ENCODE data around the gene MICOS13.
A peak's percentile ranks its signal among the peaks of the same experiment; 100 is the strongest.

The MICOS13 gene

GRCh38 chr19:5645409-5645808, 34.9 kb downstream of the MICOS13 start:
- Mint-ChIP-seq H3K27ac (peak overlapping the region; percentile 5), H3K36me3 (ENCODE audit: low read depth) (peaks cover 83% of the 10 kb centered on the region)

GRCh38 chr19:5644037-5644436, 36.3 kb downstream of the MICOS13 start:
- Mint-ChIP-seq H3K4me3 (no peak overlapping the region), H3K9me3 (no peaks in the 10 kb centered on the region), H3K27ac (no peak overlapping the region), H3K27me3 (no peaks in the 10 kb centered on the region), H3K36me3 (ENCODE audit: low read depth) (peaks cover 77% of the 10 kb centered on the region), H3K4me1 (ENCODE audit: low read depth) (peaks cover 5% of the 10 kb centered on the region)

More at GRCh38 chr19:5645409-5645808, 34.9 kb downstream of the MICOS13 start:
- H3K27me3 Mint-ChIP-seq: no peaks in the 10 kb centered on the region
- no peak overlapping the region for H3K4me3 Mint-ChIP-seq
- H3K4me1 Mint-ChIP-seq (ENCODE audit: low read depth): peaks cover 5% of the 10 kb centered on the region
- H3K9me3 Mint-ChIP-seq: no peaks in the 10 kb centered on the region

DNA sequence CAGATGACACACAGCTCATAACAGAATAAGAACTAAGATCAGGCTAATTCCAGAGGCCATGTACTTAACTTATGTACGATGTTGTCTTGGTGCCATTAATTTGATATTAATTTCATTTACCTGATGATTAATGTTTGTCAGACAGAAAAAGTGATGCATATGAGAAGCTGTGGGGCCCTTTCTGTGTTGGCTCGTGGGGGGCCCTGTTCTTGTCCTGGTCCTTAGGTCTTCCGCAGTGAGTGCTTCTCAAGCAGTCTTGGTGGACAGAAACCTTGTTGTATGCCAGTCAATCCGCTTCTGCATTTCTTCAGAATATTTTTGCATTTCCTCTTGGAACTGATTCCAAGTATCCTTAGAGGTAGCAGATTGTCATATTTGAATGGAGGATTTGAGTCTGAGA, 37.3 kb downstream of the MICOS13 start:
- Mint-ChIP-seq H3K27ac (no peak overlapping the region), H3K4me1 (ENCODE audit: low read depth) (peaks cover 5% of the 10 kb centered on the region), H3K36me3 (ENCODE audit: low read depth) (peaks cover 71% of the 10 kb centered on the region), H3K9me3 (no peaks in the 10 kb centered on the region), H3K4me3 (no peak overlapping the region), H3K27me3 (no peaks in the 10 kb centered on the region)

- Mint-ChIP-seq H3K4me1 (ENCODE audit: low read depth) (peaks cover 5% of the 10 kb centered on the region), H3K27me3 (no peaks in the 10 kb centered on the region), H3K27ac (peak overlapping the region; percentile 0), H3K36me3 (ENCODE audit: low read depth) (peaks cover 62% of the 10 kb centered on the region), H3K9me3 (no peaks in the 10 kb centered on the region), H3K4me3 (no peak overlapping the region)
Observed at GRCh38 chr19:5642204-5642603, 38.1 kb downstream of the MICOS13 start.

DNA sequence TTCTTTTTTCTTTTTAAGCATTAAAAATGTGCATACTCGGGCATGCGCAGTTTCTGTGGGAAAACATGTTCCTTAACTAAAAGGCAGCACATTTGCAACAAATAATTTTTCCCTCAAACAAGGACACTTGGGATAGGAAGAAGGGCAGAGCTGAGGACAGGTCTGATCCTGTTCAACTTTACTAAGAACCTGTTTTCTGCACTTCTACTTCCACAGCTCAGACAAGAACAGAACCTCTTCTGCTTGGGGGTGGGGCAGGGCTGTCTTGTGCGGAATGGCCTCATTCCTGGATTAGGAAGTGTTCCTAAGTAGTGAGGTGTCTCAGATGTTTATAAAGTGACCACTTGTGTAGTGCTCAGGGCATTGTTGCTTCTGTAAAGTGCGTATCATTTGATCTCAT, 39.1 kb downstream of the MICOS13 start:
- peaks cover 5% of the 10 kb centered on the region for H3K4me1 Mint-ChIP-seq (ENCODE audit: low read depth)
- no peaks in the 10 kb centered on the region for H3K9me3 Mint-ChIP-seq
- no peaks in the 10 kb centered on the region for H3K27me3 Mint-ChIP-seq
- H3K36me3 Mint-ChIP-seq (ENCODE audit: low read depth): peaks cover 52% of the 10 kb centered on the region
- peak overlapping the region; percentile 37 for H3K27ac Mint-ChIP-seq
- no peak overlapping the region for H3K4me3 Mint-ChIP-seq

- Mint-ChIP-seq H3K36me3 (ENCODE audit: low read depth) (peaks cover 34% of the 10 kb centered on the region), H3K27me3 (no peaks in the 10 kb centered on the region), H3K4me1 (ENCODE audit: low read depth) (peaks cover 29% of the 10 kb centered on the region), H3K9me3 (no peaks in the 10 kb centered on the region), H3K4me3 (no peak overlapping the region), H3K27ac (no peak overlapping the region)
Observed at GRCh38 chr19:5637971-5638370, 42.3 kb downstream of the MICOS13 start.

DNA sequence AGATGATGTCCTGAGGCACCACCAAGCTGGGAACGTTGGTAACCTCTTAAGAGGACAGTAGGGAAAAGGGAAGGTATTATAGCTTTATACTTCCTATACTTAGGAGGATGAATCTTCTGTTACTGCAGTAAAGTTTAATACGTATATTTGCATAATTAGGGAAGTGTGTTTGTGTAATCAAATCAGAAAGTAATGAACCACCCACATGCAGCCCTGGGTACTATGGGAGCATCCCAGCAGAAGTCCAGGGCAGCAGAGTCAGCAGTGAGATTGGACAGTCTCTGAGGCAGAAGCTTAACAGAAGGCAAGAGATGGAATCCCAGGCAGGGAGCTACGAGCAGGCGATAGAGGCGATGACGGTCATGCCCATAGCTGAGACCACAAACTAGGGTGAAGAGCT, 44.9 kb downstream of the MICOS13 start:
- H3K9me3 Mint-ChIP-seq: no peaks in the 10 kb centered on the region
- peaks cover 35% of the 10 kb centered on the region for H3K36me3 Mint-ChIP-seq (ENCODE audit: low read depth)
- H3K27me3 Mint-ChIP-seq: no peaks in the 10 kb centered on the region
- peak overlapping the region; percentile 59 for H3K27ac Mint-ChIP-seq
- no peak overlapping the region for H3K4me3 Mint-ChIP-seq
- H3K4me1 Mint-ChIP-seq (ENCODE audit: low read depth): peaks cover 43% of the 10 kb centered on the region

DNA sequence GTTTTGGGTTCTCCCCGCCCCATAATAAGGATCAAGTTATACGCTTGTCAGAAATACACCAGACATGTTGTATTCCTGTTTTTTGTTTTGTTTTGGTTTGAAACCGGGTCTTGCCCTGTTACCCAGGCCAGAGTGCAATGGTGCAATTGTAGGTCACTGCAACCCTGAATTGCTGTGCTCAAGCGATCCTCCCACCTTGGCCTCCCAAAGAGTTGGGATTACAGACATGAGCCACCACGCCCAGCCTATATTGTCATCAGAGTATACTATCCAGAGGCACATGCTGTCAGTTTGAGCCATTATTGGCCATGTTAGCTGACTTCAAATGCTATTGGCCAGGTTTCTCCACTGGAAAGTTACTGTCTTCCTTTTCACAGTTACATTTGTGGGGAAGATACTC, 47.7 kb downstream of the MICOS13 start:
- Mint-ChIP-seq H3K27ac (no peak overlapping the region), H3K4me1 (ENCODE audit: low read depth) (peaks cover 71% of the 10 kb centered on the region), H3K9me3 (no peaks in the 10 kb centered on the region), H3K4me3 (no peak overlapping the region), H3K27me3 (no peaks in the 10 kb centered on the region), H3K36me3 (ENCODE audit: low read depth) (peaks cover 56% of the 10 kb centered on the region)

DNA sequence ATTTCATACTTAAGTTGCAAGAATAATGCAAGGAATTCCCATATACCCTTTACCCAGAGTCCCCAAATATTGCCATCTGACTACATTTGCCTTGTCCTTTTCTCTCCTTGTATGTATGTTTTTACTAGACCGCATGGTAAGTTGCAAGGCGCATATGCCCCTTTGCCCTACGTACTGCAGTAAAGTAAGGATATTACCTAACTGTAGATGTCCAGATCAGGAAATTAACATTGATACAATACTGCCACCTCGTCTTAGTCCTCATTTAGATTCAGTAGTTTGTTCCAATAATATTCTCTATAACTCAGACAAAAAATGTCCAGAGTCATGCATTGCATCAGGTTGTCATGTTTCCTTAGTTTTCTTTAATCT, 48.1 kb downstream of the MICOS13 start:
- Mint-ChIP-seq H3K36me3 (ENCODE audit: low read depth) (peaks cover 60% of the 10 kb centered on the region), H3K27ac (peak overlapping the region; percentile 18), H3K4me1 (ENCODE audit: low read depth) (peaks cover 75% of the 10 kb centered on the region), H3K9me3 (no peaks in the 10 kb centered on the region), H3K27me3 (no peaks in the 10 kb centered on the region), H3K4me3 (no peak overlapping the region)

DNA sequence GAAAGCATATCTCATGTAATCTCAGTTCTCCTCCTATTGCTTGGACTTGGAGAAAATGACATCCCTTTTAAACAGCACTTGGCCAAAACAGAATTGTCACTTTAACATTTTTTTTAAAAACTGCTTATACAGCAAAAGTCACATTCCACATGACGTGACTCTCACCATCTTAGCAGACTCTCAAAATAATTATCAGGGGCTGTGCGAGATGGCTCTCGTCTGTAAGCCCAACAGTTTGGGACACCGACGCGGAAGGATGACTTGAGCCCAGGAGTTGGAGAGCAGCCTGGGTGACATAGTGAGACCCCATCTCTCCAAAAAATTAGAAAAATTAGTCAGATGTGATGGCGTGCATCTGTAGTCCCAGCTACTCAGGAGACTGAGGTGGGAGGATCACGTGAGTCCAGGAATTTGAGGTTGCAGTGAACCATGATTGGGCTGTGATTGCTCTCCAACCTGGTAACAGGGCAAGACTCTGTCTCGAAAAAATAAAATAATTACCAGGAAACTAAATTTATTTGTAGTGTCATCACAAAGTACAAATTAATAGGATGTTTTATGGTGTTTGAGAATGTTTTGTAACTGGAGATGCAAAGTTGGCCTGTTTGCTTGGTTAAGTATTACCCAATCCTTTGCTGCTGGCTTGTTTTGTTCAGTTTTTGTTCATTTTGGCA, 48.6 kb downstream of the MICOS13 start:
- no peak overlapping the region for H3K4me3 Mint-ChIP-seq
- H3K9me3 Mint-ChIP-seq: no peaks in the 10 kb centered on the region
- peaks cover 79% of the 10 kb centered on the region for H3K4me1 Mint-ChIP-seq (ENCODE audit: low read depth)
- H3K27me3 Mint-ChIP-seq: no peaks in the 10 kb centered on the region
- H3K36me3 Mint-ChIP-seq (ENCODE audit: low read depth): peaks cover 63% of the 10 kb centered on the region
- H3K27ac Mint-ChIP-seq: no peak overlapping the region

- no peaks in the 10 kb centered on the region for H3K27me3 Mint-ChIP-seq
- no peaks in the 10 kb centered on the region for H3K9me3 Mint-ChIP-seq
- H3K36me3 Mint-ChIP-seq (ENCODE audit: low read depth): peaks cover 78% of the 10 kb centered on the region
- H3K27ac Mint-ChIP-seq: peak overlapping the region; percentile 72
- peaks cover 85% of the 10 kb centered on the region for H3K4me1 Mint-ChIP-seq (ENCODE audit: low read depth)
- H3K4me3 Mint-ChIP-seq: peak overlapping the region; percentile 62
Observed at GRCh38 chr19:5628919-5629481, 51.3 kb downstream of the MICOS13 start.

GRCh38 chr19:5628461-5628860, 51.9 kb downstream of the MICOS13 start:
- no peaks in the 10 kb centered on the region for H3K9me3 Mint-ChIP-seq
- peaks cover 82% of the 10 kb centered on the region for H3K4me1 Mint-ChIP-seq (ENCODE audit: low read depth)
- H3K36me3 Mint-ChIP-seq (ENCODE audit: low read depth): peaks cover 83% of the 10 kb centered on the region
- peak overlapping the region; percentile 72 for H3K27ac Mint-ChIP-seq
- H3K4me3 Mint-ChIP-seq: peak overlapping the region; percentile 62
- H3K27me3 Mint-ChIP-seq: no peaks in the 10 kb centered on the region
